ENCODE measurements around the gene CELA2B. TPM values are rescaled to one million over a fixed set of nuclear protein-coding genes. Genes with fewer than 3 reads are reported as not detected.

CELA2B gene
- total RNA-seq, 4 donors from 2014 or later = not detected

- no peaks in the 10 kb centered on the region for H3K9me3 ChIP-seq
- no peaks in the 10 kb centered on the region for H3K27me3 ChIP-seq
- no peak overlapping the region for H3K4me3 ChIP-seq
- no peak overlapping the region for H3K27ac ChIP-seq
- DNase-seq = no peak
- H3K36me3 ChIP-seq = no peaks in the 10 kb centered on the region
- H3K4me1 ChIP-seq = no peaks in the 10 kb centered on the region
- no peak for TF ChIP-seq POLR2A (IDR thresholded peaks at IDR 0.05)
- no peak for TF ChIP-seq CTCF (IDR thresholded peaks at IDR 0.05)
These were observed 33.8 kb upstream of the CELA2B start for GRCh38 chr1:15442119-15442518.

- DNase-seq = no peak
- no peak overlapping the region for H3K27ac ChIP-seq
- H3K4me3 ChIP-seq = no peak overlapping the region
- TF ChIP-seq CTCF (IDR thresholded peaks at IDR 0.05) (no peak), POLR2A (IDR thresholded peaks at IDR 0.05) (no peak)
- no peaks in the 10 kb centered on the region for H3K36me3 ChIP-seq
- H3K4me1 ChIP-seq = no peaks in the 10 kb centered on the region
- no peaks in the 10 kb centered on the region for H3K27me3 ChIP-seq
- H3K9me3 ChIP-seq = no peaks in the 10 kb centered on the region
These were observed 33.1 kb upstream of the CELA2B start for GRCh38 chr1:15442759-15443158.

GRCh38 chr1:15443281-15443680, 32.6 kb upstream of the CELA2B start:
- no peaks in the 10 kb centered on the region for H3K4me1 ChIP-seq
- H3K27me3 ChIP-seq = no peaks in the 10 kb centered on the region
- H3K9me3 ChIP-seq = no peaks in the 10 kb centered on the region
- no peak for DNase-seq
- TF ChIP-seq POLR2A (IDR thresholded peaks at IDR 0.05) (no peak), CTCF (IDR thresholded peaks at IDR 0.05) (no peak)
- H3K27ac ChIP-seq = no peak overlapping the region
- no peak overlapping the region for H3K4me3 ChIP-seq
- no peaks in the 10 kb centered on the region for H3K36me3 ChIP-seq

GRCh38 chr1:15444468-15445389, 31.2 kb upstream of the CELA2B start:
- no peak for TF ChIP-seq CTCF (IDR thresholded peaks at IDR 0.05)
- TF ChIP-seq POLR2A (IDR thresholded peaks at IDR 0.05) = no peak
- H3K9me3 ChIP-seq = no peaks in the 10 kb centered on the region
- no peak for DNase-seq
- no peaks in the 10 kb centered on the region for H3K4me1 ChIP-seq
- H3K27me3 ChIP-seq = no peaks in the 10 kb centered on the region
- no peak overlapping the region for H3K27ac ChIP-seq
- H3K4me3 ChIP-seq = no peak overlapping the region
- no peaks in the 10 kb centered on the region for H3K36me3 ChIP-seq

- Histone ChIP-seq H3K9me3 (no peaks in the 10 kb centered on the region), H3K27me3 (no peaks in the 10 kb centered on the region), H3K36me3 (no peaks in the 10 kb centered on the region), H3K4me3 (no peak overlapping the region), H3K27ac (no peak overlapping the region), H3K4me1 (no peaks in the 10 kb centered on the region)
- DNase-seq = no peak
- TF ChIP-seq POLR2A (IDR thresholded peaks at IDR 0.05) = no peak
These were observed 30.3 kb upstream of the CELA2B start for GRCh38 chr1:15445390-15446122.

- DNase-seq = no peak
- no peak overlapping the region for H3K4me3 ChIP-seq
- no peak overlapping the region for H3K27ac ChIP-seq
- no peaks in the 10 kb centered on the region for H3K27me3 ChIP-seq
- no peaks in the 10 kb centered on the region for H3K4me1 ChIP-seq
- H3K9me3 ChIP-seq = no peaks in the 10 kb centered on the region
- TF ChIP-seq POLR2A (IDR thresholded peaks at IDR 0.05) (no peak), CTCF (IDR thresholded peaks at IDR 0.05) (no peak)
- H3K36me3 ChIP-seq = no peaks in the 10 kb centered on the region
These were observed 29.7 kb upstream of the CELA2B start for GRCh38 chr1:15446212-15446611.
